Measurements from ENCODE around the gene RNPS1.
"Not testable (repeated sequence)": the region's sequence is repeated elsewhere in the genome, so short reads cannot be mapped to it uniquely, and the experiment has no call there.

RNPS1 gene

DNA sequence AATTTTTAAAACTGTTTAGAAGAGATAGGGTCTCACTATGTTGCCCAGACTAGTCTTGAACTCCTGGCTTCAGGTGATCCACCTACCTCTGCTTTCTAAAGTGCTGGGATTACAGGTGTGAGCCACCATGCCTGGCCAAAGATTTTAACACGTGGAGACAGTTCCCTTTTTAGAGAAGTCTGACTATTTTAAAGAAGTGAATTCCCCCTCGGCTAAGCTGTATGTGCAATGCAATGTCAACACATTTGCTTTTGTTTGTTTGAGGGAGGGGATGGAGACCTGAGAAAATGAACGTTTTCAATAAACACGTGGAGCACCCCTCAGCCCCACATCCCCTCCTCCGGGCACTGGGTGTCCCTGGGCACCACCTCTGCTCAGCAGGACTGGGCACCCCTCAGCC is 14.3 kb upstream of the RNPS1 start:
- no peak for DNase-seq

DNA sequence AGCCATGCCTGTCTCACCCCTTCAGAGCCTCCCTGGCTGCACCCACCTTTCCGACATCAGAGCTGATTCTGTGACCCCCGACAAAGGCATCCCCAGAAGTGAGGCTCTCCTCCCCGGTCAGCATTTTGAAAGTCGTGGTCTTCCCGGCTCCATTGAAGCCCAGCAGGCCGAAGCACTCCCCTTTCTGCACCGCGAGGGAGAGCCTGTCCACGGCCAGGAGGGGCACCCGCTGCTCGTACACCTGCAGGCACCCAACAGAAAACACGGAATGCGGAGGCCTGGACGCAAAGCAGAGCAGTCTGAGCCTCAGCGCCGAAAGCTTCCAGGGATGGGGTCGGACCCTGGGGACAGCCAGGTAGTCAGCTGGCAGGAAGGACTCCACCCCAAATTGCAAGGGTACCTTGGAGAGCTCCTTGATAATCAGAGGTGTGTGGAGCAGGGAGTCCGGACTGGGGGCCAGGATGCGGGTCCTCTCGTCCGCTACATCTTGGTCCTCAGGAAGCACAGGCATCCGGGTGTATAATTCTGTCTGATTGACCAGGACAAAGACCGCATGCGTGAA is 13.1 kb upstream of the RNPS1 start:
- DNase-seq: no peak

DNA sequence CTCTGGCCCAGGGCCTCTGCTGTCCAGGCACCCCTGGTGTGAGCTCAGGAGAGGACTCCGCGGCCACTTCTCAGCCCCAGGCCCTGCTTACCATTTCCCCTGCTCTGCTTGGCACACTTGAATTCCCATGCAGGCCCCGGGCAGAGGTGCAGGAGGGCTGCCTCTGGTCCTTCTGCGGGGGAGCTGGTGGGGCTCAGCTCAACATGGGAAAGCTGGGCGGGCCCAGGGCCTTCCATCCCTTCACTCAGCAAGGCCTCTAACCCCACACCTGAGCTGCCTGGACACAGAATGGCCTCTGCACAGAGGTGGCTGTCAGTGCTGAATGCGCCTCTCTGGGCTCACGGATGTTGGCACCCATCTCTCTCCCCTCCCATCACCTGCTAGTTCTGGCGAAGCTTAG is 12.5 kb upstream of the RNPS1 start:
- DNase-seq: no peak

DNA sequence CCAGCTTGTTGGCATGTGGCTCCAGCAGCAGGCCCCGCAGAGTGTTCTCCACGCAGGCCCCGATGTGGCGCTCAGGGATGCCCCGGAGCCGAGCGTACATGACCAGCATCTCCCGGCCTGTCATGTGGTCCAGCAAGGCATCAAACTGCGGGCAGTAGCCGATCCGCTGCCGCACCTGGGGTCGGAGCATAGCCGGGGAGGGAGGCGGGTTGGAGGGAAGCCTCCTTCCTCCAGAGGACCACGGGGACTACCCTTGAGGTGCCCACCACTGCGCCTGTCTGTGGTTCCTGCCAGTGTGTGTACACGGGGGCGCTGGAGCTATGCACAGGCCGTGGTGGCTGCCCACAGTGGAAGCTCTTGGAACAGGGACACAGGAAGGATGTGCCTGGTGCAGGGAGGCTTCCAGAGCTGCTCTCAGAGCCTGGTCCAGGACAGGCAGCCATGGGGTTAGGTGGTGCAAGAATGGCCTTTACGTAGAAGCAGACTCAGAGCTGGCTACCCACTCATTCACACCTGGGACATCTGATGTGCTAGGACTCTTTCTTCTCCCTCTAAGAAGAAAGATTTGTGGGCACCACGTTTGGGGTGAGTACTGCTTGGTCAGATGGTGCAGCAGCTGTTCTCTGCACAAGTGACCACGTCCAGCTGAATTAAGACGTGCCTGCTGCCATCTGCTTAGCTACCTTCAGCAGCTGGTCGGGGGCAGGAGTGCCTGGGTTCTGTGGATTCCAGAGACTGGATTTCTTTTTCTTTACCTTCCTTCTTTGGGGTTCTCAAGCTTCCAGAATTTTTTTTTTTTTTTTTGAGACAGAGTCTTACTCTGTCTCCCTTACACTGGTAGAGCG is 11.3 kb upstream of the RNPS1 start:
- no peak for DNase-seq

DNA sequence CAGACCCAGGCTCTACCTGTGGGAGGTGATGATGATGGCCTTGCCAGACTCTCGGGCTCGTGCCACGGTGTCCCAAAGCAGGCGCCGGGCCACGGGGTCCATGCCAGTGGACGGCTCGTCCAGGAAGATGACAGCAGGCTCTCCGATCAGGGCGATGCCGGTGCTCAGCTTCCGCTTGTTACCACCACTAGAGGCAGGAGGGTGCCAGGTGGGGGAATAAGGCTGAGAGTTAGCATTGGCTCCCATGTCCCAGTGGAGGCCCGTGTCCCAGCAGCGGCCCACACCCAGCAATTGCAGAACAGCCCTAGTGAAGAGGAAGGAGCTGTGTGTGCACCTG is 10.3 kb upstream of the RNPS1 start:
- no peak for DNase-seq

DNA sequence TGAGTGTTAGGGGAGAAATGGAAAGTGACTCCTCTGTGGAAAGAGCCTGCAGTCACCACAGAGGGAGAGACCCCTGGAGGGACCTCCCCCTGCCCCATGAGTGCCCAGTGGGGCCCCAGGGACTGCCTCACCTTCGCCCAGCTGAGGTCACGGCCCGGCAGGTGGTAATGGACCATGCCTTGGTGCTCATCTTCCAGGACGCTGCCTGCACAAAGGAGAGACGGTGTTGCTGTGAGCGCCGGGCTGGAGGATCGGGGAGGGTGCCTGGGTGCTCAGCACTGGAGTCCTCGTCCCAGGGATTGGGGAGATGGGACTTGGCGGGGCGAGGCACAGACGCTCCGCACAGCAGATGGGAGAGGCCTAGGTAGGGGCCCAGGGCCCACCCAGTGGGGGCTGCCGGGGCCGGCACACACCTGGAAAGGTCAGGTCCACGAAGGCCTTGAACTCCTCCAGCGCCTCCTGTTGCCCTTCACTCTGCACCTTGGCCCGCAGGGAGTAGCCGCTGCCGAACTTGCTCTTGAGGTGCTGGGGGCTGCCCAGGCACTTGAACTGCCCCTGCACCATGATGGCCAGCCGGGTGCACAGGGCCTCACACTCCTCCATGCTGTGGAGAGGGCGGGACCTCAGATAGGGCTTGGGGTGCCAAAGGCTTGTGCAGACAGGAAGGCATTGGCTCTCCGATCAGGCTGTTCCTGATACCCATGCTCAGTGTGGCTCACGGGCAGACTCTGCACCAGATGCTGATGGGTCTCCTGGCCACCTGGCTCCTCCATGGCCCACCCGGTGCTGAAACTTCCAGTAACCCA is 9.7 kb upstream of the RNPS1 start:
- no peak for DNase-seq

DNA sequence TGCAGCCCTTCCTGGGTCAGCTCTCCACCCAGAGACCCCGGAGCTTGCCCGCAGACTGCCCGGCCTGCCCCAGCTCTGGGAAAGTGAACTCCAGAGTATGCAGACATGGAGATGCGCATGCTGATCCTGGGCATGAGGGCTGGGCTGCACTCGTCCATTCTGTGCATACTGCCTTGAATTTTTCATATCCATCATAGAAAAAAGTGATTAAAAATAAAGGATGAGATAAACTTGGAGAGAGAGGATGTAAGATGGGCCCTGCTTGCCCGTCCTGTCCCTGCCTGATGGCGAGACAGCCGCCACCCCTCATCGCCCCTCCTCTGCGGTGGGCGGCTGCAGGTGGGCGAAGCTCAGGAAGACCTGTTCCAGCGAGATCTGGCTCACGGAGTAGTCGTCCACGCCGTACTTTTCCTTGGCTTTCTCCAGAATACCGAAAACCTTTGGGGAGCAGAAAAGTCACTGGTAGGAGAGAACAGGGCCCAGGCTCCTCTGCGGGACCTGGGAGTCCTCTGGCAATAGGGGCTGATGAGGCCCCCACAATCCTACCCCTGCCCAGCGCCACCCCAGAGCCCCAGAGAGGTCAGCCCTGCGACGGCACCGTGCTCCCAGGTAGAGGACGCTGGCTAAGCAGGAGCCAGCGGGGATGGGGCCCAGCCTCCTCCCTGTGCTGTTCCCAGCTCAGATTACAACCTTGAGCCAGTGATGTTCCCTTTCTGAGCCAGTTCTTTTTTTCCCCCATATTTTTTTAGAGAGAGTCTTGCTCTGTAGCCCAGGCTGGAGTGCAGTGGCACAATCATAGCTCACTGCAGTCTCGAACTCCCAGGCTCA is 8.7 kb upstream of the RNPS1 start:
- DNase-seq: no peak

DNA sequence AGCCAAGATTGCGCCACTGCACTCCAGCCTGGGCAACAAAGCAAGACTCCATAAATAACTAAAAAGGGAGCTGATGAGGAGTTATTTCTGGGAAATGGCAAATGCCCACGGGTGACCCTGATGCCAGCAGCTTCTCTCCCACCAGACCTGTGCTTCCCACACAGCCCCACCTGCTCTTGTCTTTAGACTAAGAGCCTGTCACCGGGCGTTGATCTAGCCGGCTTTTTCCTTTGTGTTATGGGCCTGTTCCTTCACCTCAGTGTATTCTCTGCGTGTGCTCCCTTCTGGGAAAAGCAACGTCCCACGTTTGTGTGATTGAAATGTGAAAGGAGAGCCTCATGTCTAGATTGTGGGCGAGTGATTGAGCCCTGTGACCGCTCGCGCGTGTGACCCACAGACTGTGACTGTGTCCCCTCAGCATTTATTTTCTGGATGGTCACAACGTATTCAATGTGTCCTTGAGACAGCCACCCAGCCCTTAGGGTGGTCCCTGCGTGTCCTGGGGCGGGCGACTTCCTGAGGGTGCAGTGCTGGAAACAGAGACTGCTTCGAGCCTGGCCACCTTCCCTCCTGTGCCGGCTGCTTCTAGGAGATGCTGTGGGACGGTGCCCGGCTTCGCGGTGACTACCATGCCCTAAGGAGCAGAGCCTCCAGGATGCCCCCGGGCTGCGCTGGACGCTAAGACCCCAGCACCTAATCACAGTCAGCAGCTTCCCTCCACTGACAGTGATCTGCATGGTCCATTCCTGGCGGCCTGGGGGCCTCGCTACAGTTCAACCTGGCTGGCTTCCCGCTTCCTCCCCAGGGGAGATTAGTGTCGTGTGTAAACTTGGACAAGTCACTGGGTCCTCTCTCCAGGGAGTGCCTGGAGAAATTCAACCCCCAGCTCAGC is 7.8 kb upstream of the RNPS1 start:
- DNase-seq: no peak

DNA sequence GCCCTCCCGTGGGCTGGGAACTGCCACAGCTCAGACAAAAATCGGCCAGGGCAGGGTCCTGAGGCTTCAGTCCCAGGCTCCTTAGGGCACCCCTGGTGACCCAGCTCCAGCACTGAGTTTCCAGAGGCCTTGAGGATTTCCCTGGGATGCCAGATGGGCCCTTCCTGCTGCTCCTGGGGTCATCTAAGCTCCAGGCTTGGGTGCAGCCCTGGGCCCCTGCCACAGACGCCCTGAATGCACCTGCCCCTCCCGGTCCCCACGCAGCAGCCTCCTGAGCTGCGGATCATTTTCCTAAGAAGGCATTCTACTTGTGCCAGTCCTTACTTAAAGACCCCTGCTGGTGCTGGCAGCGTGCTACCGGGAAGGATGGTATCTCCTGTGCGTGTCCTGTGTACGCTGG is 6.0 kb upstream of the RNPS1 start:
- DNase-seq: no peak

DNA sequence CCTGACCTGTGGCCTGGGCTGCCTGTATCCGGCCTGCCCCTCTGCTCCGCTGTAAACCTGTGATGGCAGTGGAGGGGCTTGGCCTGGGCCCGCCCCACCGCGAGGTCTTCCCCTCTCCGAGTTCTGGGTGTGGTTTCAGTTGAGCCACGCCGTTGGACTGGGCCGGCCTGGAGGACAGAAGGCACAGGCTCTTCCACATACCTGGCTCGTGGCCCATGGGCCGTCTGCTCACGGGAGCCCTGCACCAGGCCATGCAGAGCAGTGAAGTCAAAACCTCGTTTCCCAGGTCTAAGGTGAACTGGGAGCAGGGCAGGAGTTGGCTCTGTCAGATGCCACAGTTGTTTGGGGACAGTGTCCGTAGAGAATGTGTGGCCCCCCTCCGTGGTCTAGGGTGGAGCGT is 5.6 kb upstream of the RNPS1 start:
- no peak for DNase-seq

DNA sequence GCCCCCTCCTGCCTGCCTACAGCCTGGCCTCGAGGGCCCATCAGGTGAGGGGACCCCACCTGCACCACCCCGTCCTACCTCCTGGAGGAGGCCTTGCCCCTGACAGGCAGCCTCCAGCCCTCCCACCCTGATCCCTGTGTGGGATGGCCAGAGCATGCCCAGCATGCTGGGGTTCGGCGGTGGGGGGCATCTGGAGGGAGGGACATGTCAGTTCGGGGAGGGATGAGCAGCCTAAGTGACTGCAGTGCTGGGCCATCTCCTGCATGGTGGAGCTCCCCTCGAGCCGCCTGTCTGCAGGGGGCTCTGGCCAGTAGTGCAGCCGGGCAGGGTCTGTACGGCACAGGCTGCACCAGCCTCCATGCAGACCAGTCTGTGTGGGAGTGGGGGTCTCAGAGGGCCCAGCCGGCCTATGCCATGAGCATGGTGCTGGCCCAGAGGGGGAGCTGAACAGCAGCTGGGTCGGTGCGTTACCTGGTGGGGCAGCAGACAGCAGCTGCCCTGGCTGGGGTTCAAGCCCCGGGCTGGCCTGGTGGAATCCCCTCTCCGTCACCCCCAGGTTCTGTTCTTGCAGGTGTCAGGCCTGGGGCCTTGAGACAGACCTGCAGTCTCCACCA is 4.0 kb upstream of the RNPS1 start:
- no peak for DNase-seq

DNA sequence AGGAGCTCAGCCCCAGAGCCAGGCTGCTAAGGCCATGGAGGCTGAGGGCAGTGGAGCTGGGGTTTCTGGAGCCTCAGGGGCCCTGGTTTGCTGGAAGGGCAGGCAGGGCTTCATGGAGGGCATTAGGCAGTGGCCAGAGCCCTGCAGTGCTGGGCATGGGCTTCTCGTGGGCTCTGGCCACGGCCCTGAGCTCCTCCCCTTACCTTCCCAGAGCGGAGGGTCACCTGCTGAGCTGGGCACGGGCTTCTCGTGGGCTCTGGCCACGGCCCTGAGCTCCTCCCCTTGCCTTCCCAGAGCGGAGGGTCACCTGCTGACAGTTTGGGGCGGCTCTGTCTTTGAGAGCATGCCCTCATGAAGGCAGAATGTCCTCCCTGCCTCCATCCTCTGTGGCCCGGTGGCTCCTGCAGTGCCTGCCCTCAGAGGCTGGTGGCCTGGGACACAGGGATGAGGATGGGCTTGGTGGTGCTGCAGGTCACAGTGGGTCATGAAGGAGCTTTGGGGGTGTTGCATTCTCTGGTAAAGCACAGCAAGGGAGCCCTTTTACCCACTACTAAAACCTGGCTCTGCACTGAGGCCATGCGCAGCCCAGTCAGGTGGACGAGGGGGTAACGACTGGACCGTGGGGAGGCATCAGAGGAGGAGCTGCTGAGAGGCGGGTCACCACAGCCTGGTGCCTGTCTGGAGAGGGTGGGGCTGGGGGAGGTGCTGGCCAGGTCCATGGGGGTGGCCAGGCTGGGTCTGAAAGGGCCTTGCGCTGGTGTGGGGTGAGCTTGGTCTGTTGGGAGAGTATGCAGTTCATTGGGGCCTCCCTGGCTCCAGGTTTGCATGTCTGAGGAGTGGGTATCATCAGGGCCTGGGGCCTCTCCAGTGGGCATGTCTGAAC is 2.9 kb upstream of the RNPS1 start:
- no peak for DNase-seq

DNA sequence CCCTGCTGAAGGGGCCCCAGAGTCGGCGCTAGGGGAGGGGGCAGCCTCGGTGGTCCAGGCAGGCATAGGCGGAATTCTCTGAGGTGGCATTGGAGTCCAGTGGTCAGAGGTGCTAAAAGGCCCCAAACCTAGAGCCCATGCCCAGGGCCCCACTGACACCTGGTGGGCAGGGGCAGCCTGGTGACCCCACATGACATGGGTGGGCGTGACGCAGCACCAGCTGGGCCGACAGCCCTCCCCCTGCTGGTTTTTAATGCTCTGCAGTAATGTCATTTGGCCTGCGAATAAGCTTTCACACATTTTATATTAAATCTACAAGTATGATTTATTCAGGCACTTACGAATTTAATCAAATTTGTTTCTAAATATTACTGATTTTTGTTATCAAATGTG is 2.1 kb upstream of the RNPS1 start:
- no peak for DNase-seq

DNA sequence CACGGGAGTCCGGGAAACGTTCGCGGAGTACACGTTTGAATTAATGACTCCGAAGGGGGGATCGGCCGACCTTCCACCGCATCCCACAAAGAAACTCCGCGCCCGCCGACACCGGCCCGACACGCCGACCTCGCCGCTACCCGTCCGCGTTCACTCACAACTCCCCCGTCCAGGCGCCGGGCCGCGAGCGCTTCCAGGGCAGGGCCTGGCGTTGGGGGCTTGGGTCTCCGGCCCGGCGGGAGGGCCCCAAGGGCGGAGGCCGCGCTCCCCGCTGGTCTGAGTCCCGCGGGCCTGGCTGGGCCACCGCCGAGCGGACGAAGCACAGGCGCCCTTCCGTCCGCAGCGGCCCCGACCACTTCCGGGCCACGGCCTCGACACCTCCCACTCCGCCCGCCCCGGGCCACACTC is 417 bp downstream of the RNPS1 start:
- not testable (repeated sequence) for DNase-seq

DNA sequence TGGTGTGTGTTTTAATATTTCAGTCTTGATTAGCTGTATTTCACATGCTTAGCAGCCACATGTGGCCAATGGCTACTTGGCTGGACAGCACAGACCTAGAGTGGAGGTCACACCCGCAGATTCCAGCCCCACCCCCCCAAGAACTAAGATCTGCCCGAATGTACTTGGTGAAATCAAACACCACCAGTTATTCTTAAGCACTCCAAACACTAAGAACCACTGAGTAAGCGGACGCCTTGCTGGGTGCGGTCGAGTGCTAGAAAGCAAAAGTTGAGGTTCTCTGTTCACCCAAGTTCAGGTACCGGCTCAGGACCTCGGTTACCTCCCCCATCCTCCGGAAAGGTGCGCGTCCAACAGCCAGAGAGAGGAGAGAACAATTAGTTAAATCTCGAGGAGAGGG is 1.0 kb downstream of the RNPS1 start:
- DNase-seq: not testable (repeated sequence)

DNA sequence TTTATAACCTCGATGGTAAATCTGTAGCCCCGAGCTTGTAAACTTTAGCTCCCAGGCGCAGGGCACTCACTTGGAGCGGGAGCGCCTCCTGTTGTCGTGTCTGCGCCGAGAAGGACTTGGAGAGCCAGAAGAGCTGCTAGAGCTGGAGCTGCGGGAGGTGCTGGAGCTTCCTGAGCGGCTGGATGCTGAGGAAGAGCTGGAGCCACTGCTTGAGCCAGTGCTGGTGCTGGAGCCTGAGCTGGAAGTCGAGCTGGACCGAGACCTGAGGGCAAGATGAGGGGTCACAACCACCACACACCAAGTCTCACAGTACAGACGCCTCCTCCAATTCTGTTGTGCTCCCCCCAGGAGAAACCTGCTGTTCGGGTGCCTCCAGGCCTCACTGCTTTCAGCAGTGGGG is 4.9 kb downstream of the RNPS1 start:
- DNase-seq: not testable (repeated sequence)

DNA sequence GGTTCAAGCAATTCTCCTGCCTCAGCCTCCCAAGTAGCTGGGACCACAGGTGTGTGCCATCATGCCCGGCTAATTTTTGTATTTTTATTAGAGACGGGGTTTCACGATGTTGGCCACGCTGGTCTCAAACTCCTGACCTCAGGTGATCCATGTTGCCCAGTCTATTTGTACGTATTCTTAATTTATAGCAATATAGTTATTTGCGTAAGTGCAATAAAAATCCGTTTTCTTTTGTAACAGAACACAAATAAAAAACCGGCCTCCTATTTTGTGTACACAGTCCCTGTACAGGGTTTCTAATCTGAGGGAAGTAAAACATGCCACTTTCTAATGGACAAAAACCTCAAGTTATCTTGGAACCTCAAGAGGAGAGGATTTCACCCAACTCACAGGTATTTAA is 7.7 kb downstream of the RNPS1 start:
- DNase-seq: no peak

DNA sequence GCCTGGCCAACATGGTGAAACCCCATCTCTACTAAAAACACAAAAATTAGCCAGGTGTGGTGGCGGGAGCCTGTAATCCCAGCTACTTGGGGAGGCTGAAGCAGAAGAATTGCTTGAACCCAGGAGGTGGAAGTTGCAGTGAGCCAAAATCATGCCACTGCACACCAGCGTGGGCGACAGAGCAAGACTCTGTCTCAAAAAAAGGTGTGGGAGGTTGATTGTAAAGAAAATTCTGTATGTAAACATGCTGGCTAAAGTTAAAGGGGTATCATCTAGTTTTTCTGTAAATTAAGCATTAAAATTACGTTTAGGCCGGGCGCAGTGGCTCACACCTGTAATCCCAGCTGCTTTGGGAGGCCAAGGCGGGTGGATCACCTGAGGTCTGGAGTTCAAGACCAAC is 9.4 kb downstream of the RNPS1 start:
- DNase-seq: not testable (repeated sequence)

DNA sequence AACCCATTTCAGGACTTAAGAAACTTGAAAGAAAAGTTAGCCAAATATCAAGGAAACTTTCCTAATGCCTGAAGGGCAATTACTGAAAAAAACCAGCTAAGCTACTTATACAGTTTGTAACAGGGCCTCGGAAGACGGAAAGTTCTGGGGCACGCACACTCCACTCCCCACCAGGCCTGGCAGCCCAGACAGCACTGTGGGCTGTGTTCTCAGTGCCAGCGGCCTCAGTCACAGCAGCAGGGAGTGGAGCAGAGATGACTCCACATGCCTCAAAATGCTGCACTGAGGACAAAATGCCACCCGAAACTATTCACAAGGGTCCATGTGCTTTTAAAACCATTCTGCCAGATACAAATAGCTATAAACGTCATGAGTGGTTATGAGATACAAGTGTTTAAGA is 10.2 kb downstream of the RNPS1 start:
- DNase-seq: no peak

DNA sequence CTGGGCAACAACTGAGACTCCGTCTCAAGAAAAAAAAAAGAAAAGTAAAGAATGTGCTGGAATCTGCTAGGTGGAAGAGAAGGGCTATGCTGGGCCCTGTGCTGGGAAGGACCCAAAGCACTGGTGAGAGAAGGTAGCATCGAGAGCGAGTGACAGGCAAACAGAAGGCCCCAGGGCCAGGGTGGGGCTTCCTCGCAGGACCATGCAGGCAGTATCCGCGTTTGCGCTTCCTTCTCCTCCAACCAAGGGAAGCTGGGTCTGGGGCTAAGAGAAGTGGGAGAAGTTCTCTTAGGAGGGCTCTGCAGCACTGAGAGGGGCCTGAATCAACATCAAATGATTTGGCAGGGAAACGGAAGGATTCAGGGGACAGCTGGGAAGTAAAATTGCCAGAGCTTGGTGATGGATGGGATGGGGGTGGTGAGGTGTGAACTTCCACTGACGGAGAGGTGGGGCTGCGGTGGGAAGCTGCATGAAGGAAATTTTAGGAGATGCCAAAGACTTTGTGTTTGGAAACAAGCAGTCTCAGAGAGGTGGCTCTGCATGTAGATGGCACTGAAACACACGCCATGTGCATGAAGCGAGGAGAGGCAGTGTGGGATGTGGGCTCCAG is 11.3 kb downstream of the RNPS1 start:
- DNase-seq: no peak
